NCI-H146 treated with DMSO at 0.1 percent for 48 hours (cell line): ENCODE data around the gene RPS19.
"Not testable (repeated sequence)": the region's sequence is repeated elsewhere in the genome, so short reads cannot be mapped to it uniquely, and the experiment has no call there.

Source experiments
- DNase-seq: peaks from one replicate; lab custom pipeline; 2025; ENCODE audit not compliant: unreplicated experiment; lab: John Stamatoyannopoulos, UW

RPS19 gene

GRCh38 chr19:41859213-41859617 is 840 bp upstream of the RPS19 start:
- DNase-seq: no peak

GRCh38 chr19:41860419-41861115 is 512 bp downstream of the RPS19 start:
- no peak for DNase-seq

GRCh38 chr19:41861116-41861768 is 1.2 kb downstream of the RPS19 start:
- DNase-seq: no peak

- no peak for DNase-seq
Measured at GRCh38 chr19:41861846-41862245, 1.8 kb downstream of the RPS19 start.

- DNase-seq: no peak
Measured at GRCh38 chr19:41862445-41862986, 2.5 kb downstream of the RPS19 start.

- no peak for DNase-seq
Measured at GRCh38 chr19:41863209-41863931, 3.3 kb downstream of the RPS19 start.

GRCh38 chr19:41864374-41864773 is 4.3 kb downstream of the RPS19 start:
- DNase-seq: no peak

GRCh38 chr19:41866284-41866683 is 6.2 kb downstream of the RPS19 start:
- no peak for DNase-seq

GRCh38 chr19:41868120-41868988 is 8.3 kb downstream of the RPS19 start:
- no peak for DNase-seq

- DNase-seq: no peak
Measured at GRCh38 chr19:41868989-41869300, 8.9 kb downstream of the RPS19 start.

GRCh38 chr19:41869374-41869955 is 9.4 kb downstream of the RPS19 start:
- DNase-seq: peak; percentile 85

GRCh38 chr19:41870401-41870873 is 10.4 kb downstream of the RPS19 start:
- no peak for DNase-seq

- DNase-seq: no peak
Measured at GRCh38 chr19:41871573-41872383, 11.7 kb downstream of the RPS19 start.

GRCh38 chr19:41872384-41872774 is 12.3 kb downstream of the RPS19 start:
- no peak for DNase-seq

GRCh38 chr19:41872775-41873647 is 13.0 kb downstream of the RPS19 start:
- DNase-seq: peak; percentile 56

- not testable (repeated sequence) for DNase-seq
Measured at GRCh38 chr19:41875973-41876372, 15.9 kb downstream of the RPS19 start.

- no peak for DNase-seq
Measured at GRCh38 chr19:41876847-41877832, 17.1 kb downstream of the RPS19 start, which contains the start of gene CD79A. TSS of gene CD79A (plus strand) at chr19:41877279. CDS start at chr19:41877305, 26 bp downstream.
